HG03280 (cell line): Measurements from ENCODE around the gene B4GAT1.
"Not testable (repeated sequence)": the region's sequence is repeated elsewhere in the genome, so short reads cannot be mapped to it uniquely, and the experiment has no call there.

Experiments used
- ATAC-seq: cut with Tn5 transposase; IDR thresholded peaks from one replicate; pipeline ENCODE4 v1.9.1; 2021; ENCODE audit warnings: mild to moderate bottlenecking, moderate library complexity; ENCODE audit not compliant: unreplicated experiment

Gene B4GAT1

GRCh38 chr11:66347425-66348276 is at the start of gene B4GAT1:
Gene B4GAT1 (minus strand): TSS chr11:66347629. CDS start chr11:66347545, 84 bp downstream.
- ATAC-seq: peak; percentile 44

DNA sequence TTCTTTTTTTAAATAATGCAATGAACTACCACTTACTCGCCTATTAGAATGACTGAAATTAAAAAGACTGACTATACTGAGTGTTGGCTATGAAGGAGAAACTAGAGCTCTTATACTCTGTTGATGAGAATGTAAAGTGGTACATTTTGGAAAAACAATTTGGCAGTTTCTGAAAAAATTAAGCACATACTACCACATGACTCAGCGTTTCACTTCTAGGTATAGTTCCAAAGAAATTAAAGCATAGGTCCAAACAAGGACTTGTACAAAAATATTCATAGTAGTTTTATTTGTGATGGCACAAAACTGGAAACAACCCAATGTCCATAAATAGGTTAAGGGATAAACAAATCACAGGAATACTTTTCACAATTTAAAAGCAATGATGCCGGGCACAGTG is 46.5 kb upstream of the B4GAT1 start:
- no peak for ATAC-seq

DNA sequence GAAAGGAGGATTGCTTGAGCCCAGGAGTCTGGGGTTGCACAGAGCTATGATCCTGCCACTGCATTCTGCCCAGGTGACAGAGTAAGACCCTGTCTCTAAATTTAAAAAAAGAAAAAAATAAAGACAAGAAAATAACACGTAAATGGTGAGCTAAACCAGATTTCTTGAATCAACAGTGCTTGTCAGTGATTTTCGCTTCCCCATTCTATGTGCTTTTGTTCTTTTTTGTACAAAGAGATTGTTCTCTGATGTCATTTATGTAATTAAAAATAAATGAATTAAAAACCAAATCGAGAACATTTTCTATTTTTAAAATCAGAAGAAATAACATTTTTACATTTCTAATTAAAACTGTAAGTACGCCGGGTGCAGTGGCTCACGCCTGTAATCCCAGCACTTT is 43.9 kb upstream of the B4GAT1 start:
- no peak for ATAC-seq

- no peak for ATAC-seq
Observed at GRCh38 chr11:66388780-66389386, 41.5 kb upstream of the B4GAT1 start.

- no peak for ATAC-seq
Observed at GRCh38 chr11:66386171-66387069, 39.0 kb upstream of the B4GAT1 start.

DNA sequence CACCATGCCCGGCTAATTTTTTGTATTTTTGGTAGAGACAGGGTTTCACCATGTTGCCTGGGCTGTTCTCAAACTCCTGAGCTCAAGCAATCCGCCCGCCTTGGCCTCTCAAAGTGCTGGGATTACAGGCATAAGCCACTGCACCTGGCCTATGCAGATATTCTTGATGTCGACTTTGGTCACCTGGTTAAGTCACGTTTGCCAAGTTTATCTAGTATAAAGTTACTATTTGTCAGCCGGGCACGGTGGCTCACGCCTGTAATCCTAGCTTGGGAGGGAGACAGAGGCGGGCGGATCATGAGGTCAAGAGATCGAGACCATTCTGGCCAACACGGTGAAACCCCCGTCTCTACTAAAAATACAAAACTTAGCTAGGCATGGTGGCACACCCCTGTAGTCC is 36.9 kb upstream of the B4GAT1 start:
- ATAC-seq: not testable (repeated sequence)

- ATAC-seq: not testable (repeated sequence)
Observed at GRCh38 chr11:66380264-66380663, 32.8 kb upstream of the B4GAT1 start.

GRCh38 chr11:66373690-66374287 is 26.4 kb upstream of the B4GAT1 start:
- ATAC-seq: not testable (repeated sequence)

- no peak for ATAC-seq
Observed at GRCh38 chr11:66373265-66373664, 25.8 kb upstream of the B4GAT1 start.

DNA sequence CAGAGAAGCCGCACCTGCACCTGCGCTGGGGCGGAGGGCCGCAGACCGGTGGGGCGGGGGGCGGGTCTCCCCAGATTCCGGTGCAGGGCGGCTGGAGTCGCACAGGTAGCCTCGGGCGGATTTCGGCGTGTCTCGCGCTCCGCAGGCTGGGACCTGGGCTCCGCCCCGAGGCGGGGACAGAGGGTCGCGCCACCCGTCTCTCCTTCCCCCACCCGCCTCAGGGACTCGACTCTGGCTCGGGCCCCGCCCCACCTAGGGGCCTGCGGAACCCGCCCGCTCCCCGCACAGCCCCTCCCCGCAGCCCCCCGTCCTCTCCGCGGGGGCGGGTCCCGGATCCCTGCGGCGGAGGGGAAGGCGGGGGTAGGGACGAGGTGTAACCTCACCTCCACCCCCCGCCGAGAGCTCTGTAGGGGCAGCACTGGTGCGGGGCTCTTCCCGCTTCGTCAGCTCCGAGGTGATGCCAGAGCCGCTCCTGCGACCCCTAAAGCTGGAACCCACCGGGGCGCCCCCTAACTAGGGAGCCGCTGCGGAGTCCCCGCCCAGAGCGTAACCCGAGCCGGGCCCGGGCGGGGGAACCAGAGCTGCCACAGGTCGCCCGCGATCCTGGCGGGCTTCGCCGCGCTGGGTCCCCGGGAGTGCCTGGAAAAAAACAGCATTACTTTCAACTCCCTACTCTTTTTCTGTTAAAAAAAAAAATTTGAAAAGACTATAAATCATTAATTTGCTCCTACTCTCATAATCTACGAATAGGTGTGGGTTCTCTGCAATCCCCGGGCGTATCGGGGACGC is 24.4 kb upstream of the B4GAT1 start, which contains the start of gene SLC29A2:
TSS of gene SLC29A2 (minus strand) at position 134 of the 789 bp plus-strand sequence. CDS start 169 bp downstream, outside the sequence.
- ATAC-seq: peak; percentile 60

- ATAC-seq: no peak
Observed at GRCh38 chr11:66369073-66369894, 21.9 kb upstream of the B4GAT1 start.

- ATAC-seq: no peak
Observed at GRCh38 chr11:66368484-66368883, 21.1 kb upstream of the B4GAT1 start.

DNA sequence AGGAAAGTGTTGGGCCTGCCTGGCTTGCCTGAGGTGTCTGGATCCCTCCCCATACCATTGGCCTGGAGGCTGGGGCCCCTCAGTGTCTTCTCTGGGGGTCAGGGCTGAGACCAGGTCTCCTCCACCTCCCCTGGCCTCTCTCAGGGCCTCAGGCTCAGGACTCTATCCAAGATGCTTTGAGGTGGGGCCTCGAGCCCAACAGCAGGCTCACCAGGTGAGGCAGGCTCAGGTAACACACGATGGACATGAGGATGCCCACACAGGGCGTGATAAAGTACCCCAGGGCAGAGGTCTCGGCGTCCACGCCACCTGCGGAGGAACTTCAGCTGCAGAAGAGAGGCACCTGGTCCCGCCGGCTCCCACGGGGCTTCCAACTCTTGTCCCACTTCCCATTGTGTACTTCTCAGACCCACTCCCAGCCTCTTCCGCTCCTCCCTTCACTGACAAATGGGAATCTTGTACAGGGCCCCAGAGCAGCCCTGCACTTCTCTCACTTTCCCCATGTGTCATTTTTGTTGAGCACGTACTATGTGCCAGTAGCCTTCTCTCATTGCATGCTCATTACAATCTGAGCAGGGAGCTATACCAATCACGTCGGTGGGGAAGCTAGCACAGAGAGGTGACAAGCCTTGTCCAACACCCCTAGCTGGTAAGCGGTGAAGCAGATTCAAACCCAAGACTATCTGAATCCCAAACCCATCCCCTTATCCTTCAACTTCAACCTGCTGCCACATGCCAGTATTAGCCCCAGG is 20.3 kb upstream of the B4GAT1 start:
- no peak for ATAC-seq

DNA sequence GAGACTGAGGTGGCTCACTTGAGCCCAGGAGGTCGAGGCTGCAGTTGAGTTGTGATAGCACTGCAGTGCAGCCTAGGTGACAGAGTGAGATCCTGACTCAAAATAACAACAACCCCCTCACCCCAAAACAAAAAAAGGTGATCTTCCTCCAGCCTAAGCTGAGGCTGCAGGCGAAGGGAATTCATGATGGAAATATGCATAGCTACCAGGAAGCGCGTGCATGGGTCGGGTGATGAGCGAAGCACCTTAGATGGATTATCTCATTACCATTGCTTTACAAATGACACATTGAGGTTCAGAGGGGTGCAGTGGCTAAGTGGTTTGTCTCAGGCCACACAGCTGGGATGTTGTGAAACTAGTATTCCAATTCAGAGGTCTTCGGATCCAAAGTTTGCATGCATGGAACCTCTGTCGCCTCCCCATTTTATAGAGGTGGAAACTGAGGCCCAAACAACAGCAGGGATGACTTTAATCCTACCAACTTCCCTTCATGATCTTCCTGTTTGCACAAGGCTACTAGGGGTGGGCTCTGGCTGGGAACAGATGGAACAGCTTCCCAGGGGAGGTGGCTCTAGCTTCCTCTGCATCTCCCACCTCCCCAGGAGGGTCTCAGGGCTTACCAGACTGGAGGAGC is 19.5 kb upstream of the B4GAT1 start:
- no peak for ATAC-seq

DNA sequence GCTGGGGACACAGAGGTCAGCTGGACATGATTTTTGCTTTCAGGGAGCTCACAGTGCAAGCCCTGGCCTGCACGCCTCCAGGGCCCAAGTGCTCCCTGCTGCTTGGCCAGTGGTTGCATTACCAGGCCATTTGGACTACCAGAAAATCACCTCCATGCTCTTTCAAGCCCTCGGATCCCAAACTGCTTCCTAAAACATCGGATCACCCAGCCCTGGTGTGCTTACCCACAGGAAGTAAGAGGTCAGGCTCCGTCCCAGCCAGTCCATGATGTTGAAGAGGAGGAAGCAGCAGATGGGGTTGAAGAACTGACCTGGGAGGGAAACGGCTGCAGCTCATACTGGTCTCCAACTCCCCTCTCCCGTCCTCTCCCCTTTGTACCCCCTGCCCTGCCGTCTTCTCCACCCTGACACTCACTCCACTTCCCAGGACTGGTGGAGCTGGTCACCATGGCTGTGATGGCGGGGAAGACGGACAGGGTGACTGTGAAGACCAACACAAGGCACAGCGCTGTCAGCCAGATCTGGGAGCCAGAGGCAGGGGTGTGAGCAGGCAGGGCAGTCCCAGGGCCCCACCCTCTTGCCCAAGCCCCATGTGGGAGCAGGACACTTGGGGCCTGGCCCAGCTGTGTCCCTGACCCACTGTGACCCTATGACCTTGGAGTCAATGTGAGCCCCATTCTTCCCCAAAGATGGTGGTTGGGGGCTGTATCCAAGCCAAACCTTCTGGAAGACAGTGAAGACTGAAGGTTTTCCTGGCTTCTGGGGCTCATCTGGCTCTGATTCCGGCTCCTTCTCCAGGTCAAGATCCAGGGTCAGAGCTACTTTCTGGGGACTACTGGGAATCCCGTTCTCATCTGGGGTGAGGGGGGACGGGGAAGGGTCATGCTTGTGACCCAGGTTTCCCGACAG is 18.5 kb upstream of the B4GAT1 start:
- ATAC-seq: no peak

GRCh38 chr11:66365166-66365565 is 17.7 kb upstream of the B4GAT1 start:
- ATAC-seq: no peak
